Activated CD4-positive, alpha-beta T cell treated with anti-CD3 and anti-CD28 coated beads, Interleukin-2, amount 50 U/mL, for 16 hours (primary cell): ENCODE data around the gene ZNF554.
A peak's percentile ranks its signal among the peaks of the same experiment; 100 is the strongest.

Source experiments
- DNase-seq: peaks from one replicate; pipeline ENCODE4 v3.0.0-alpha.2; 2020

ZNF554 gene

DNA sequence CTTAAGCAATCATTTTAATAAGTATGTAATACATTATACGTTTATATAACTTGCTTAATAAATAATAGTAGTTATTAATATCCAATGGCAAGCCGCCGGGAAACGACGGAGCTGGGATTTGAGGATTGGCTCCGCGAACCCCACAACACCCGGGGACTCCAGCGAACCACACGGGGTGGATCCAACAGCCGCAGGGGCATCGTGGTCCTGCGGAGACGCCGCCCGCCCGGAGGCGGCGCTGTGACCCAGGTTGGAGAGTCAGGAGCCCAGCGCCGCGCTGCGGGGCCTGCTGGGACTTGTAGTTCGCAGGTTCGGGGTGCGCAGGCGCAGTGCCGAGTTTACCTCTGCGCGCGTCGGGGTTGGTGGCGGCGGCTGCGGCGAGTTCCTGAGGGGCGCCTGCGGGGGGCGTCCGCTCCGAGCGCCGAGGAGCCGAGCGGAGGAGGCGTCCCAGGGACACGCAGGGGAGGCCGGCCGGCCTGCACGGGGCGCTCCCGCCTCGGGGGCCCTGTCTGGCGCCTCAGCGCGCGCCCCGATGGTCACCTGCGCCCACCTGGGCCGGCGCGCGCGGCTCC is at the start of gene ZNF554:
TSS of gene ZNF554 (plus strand) at position 329 of the 572 bp plus-strand sequence. CDS start at position 533, 204 bp downstream.
- peak; percentile 97 for DNase-seq

DNA sequence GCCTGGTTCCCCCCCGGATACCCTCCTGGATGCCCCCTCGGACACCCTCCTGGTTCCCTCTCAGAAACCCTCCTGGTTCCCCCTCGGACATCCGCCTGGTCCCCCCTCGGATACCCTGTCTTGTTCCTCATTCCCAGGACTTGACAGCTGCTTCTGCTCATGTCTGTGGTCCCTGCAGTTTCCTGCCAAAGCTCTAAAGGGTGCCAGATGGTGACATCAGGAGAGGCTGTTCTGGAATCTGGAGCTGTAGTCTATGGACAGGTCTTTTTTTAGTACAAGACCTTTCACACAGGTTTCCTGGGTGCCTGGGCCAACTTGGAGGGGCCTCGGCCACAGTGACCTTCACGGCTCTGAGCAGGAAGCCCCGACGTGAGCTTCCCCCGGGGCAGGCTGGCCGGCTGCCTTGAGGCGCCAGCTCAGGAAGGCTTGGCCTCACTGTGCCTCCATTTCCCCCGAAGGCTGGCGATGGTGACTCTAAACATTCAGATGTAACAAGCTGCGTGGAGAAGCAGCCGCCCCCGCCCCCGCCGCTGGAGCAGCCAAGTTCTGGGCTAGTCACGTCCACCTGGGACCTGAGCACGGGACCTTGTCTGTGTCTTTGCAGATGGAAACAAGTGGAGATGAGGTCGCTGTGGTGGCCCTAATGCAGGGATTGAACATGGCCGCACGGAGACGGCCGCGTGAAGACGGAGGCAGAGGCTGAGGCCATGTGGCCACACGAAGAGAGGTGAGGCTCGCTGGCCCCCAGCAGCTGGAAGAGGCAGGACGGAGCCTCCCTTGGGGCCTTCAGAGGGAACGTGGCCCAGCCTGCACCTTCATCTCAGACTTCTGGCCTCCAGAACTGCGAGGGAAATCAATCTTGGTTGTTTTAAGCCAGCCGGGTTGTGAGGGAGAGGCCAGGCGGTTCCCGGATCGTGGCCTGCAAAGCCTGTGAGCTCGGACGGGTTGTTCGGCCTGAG is 49.3 kb upstream of the ZNF554 start:
- no peak for DNase-seq

DNA sequence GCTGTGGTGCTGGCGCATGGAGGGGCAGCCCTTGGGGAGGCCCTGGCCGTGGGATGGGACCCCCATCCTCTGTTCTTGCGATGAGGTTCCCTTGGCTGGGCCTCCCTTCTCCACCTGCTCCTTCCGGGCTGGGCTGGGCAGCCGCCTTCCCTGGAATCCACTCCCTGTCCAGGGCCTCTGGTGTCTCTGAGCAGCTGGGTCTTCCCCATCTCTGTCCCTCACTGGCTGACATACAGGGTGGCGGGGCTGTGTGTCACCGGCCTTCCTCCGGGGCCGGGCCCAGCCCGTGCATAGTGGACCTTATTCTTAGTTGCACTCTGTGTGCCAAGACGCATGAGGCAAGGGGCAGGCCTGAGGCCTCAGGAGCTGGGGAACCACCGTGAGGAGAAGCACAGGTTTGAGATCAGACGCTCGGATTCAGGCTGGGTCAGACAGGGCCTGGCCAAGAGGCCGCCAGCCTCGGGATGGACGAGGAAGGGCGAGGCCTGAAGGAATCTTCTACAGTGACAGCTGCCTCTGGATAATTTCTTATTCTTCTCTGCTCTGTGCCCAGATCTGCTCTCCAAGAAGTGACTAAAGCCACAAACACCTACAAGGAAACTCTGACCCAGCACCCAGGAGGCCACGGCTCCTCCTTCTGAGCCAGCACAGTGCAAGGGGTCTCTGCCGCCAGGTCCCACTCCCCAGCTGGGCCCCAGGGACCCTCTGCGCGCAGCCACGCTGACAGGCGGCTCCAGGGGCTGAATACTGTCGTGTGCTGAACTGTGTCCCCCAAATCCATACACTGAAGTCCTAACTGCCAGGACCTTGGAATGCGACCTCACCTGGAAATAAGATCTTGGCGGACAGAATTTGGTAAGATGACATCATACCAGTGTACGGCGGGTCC is 47.6 kb upstream of the ZNF554 start:
- no peak for DNase-seq

DNA sequence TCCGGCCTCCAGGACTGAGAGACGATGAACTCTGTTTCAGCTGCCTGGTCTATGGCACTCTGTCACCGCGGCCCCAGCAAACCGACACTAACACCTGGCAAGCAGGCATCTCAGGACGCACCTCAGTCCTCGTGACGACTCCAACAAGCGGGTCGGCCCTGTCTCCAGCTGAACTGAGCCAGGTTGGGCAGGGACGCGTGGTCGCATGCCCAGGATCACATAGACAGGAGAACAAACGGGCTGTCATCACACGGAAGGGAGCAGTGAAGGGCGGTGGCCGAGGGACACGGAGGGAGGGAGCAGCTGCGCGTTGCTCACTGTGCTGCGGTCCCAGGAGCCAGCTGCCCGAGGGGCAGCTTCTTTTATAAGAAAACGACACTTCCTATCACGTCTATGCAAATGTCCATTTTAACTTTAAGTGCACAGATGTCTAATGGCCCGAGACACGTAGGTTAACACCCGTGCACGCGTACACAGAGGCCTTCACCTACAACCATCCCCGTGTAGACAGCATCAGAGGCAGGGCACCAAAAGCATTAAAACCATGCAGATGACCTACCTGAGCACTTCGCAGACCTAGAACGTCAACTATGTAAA is 45.5 kb upstream of the ZNF554 start:
- DNase-seq, result no peak

DNA sequence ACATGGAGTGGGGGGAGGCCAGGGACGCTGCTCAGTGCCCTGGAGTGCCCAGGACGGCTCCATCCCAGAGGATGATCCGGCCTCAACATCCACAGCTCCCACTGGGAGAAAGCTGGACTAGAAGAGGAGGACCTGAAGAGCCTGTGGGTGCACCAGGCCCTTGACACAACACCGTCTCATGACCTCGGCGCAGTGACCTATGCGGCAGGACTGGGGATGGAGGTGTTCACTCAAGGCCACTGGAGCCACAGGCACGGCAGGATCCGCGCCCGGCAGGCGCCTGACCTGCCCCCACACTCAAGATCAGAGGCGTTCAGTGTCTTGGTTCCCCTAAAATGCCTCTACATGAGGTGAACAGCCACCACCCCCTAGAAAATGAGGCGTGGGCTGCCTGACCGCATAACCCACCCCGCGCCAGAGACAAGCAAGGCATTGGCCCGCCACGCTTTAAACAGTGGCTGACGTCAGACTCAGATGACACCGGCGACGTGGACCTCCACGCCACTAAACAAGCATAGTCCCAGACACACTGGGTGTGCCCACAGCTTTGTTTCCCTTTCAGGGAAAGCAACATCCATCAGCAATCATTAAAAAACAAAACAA is 44.6 kb upstream of the ZNF554 start:
- no peak for DNase-seq

DNA sequence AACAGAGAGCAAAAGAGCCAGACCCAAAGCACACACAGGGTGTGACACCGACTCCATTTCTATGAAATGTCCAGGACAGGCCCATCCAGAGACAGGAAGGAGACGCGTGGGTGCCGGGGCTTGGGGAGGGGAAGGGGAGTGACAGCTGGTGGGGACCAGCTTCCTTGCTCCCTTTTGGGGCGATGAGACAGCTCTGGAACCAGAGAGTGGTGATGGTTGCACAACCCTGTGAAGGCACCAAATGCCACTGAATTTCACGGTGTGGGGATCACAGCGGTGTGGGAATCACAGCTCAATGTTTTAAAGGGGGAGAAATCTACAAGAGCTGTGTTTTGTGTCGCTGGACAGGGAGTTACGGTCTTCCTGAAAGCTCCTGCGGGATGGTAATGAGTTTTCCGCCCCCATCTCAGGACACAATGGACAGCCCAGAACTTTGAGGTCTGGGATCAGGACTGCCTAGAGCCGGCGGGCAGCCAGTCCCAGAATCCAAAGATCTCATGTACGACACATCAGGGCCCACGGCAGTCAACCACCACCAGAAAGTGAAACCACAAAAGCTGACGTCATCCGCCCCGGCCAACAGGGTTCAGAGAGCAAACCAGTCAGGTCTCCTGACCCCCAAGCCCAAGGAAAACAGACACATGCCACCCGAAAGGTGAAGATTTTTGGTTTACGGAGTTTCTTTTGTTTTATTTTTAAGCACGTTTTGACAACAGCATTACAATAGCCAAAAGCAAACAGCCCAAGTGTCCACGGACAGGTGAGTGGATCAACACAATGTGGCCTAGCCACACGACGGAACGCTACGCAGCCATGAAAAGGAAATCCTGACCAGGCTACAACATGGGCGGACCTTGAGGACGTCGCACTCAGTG is 43.9 kb upstream of the ZNF554 start:
- DNase-seq, result peak; percentile 77

DNA sequence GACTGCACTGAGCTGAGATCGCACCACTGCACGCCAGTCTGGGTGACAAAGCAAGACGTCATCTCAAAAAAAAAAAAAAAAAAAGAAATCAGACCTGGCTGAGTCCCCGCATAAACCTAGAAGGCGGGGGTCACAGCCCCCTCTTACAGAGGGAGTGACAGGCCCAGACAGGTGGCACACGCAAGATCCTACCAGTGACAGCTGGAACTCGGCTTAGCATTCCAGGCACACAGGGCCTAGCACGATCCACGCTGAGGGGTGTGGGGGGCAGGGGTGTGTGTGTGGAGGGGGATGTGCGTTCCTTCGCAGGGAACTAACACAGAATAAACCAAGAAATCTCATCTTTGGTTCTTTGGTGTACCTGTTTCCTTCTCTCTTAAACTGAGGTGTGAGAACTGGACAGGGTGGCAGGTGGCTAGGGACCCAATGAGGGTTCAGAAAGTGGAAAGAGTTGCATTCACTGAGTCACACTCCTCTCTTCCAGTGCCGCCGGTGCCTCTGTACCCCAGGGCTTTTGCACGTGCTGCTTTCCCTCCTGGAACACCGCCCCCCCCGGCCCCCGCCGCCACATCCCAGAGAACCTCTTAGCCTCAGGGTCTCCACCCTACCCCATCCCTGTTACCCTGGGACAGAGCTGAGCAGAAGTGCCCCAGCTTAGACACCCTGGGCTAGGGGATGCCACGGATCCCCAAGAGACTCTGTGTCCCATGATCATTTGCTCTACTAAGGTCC is 41.5 kb upstream of the ZNF554 start:
- DNase-seq, result no peak

DNA sequence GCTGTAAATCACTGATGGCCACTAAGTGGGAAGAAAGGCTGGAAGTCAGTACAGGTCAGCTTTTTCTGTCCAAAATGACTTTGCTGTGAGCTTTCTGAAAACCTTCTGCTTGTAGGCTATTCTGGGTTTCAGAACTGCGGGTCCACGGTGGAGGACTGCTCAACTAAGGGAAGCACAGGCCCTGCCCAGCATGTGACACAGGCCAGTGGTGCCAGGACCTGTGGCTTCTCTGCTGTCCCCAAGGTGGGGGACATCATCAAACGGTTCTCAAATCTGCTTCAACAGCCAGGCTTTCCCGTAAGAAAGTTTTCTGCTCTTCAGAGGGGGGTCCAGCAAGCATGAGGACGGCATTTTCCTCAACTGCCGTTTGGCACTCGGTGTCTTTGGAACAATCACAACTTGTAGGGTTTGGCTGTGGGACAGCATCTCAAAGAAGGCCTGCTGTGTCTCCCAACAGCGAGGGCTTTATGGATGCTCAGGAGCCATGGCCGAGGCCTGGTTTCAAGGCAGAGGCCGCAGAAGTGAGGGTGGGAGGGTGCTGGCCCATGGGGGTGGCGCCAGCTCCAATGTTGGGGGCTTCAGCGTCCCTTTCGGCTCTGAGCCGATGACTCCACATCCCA is 40.4 kb upstream of the ZNF554 start:
- no peak for DNase-seq

DNA sequence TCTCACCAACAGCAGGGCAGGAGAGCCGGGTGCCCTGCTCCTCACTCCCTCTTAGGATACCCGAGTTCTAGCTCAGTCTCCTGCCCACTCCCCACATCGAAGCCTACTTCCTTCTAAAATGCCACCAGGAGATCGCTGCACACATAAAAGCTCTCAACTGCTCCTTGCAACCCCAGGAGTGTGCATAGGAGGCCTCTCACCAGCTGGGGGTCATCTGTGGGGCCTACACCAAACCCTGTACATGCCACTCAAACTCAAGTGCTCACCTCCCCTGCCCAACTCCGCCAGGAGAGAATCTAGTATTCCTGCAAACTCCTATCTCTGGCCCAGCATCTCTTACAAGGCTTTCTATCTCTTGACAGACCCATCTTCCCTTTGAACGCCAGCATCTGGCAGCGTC is 39.4 kb upstream of the ZNF554 start:
- DNase-seq, result no peak

DNA sequence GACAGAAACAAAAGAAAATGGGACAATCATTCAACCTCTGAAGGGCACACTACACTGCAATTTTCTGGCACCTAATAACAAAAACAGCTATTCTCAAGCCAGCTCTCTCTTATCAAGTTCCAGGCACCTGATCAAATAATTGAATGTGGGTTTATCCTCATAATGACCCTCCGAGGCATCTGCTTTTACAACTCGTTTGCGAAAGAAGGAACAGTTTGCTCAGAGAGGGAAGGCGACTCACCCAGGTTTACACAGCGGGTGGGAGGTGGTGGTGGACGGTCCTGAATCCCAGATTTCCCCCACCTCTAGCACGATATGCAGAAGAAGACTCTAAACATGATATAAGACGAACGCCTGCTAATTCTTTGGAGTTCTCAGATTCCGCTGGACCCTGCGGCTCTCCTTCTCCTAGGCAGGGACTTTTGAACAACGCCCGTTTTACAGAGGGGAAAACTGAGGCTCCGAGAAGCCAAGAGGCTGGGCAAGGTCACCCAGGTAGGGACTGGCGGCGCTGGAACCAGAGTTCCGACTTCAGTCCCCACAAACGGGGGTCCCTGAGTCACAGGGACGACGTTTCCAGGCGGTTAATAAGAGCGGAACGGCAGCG is 37.2 kb upstream of the ZNF554 start:
- no peak for DNase-seq

DNA sequence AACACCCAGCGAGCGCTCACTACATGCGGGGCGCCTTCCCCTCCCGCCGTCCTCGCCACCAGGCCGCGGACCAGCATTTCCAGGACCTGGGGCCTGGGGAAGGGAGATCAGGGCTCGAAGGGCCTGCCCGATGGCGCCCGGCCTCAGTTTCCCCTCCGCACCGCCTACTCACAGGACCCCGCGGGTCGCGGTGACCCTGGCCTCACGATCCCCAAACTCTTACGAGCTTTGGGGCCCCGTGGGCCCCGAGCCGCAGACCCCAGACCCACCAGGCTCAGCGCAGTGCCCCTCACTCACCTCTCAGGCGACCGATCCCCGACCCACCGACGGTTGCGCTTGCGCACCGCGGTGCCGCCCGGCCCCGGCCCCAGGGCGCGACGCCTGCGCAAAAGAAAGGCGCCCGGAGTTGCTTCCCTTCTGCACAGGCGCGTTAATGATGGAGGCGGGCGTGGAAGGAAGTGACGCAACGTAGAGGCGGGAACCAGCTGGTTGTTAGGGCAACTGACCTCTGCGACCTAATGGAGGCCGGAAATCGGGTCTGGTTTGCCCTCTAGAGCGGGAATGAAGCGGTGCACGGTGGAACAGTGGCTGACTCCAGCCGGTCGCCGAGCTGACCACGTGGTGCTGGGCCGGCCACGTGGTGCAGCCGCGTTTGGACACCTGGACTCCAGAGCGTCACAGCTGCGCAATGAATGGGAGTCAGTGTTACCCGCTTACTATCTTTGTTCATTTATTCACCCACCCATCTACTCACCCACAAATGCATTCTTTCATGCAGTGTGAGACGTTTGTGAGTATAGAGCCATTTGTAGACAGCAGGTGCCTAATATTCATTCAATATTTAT is 36.5 kb upstream of the ZNF554 start, which contains the start of gene SGTA:
TSS of gene SGTA (minus strand) at position 338 of the 845 bp plus-strand sequence. CDS start 14,205 bp downstream, outside the sequence.
- peak; percentile 99 for DNase-seq

DNA sequence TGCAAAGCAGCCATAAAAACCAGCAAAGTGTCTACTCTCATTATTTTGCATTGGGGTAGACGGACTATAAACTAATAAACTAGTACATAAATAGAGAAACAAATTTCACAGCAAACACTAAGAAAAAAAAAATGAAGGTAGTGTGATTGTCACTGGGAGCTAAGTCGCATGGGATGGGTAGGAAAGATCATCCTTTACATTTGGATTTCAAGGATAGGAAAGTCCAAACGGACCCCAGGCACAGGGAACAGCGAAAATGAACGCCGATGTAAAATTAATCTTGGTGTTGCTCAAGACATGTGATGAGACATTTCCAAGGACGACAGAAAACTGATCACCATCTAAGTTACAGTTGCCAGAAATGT is 35.9 kb upstream of the ZNF554 start:
- no peak for DNase-seq

DNA sequence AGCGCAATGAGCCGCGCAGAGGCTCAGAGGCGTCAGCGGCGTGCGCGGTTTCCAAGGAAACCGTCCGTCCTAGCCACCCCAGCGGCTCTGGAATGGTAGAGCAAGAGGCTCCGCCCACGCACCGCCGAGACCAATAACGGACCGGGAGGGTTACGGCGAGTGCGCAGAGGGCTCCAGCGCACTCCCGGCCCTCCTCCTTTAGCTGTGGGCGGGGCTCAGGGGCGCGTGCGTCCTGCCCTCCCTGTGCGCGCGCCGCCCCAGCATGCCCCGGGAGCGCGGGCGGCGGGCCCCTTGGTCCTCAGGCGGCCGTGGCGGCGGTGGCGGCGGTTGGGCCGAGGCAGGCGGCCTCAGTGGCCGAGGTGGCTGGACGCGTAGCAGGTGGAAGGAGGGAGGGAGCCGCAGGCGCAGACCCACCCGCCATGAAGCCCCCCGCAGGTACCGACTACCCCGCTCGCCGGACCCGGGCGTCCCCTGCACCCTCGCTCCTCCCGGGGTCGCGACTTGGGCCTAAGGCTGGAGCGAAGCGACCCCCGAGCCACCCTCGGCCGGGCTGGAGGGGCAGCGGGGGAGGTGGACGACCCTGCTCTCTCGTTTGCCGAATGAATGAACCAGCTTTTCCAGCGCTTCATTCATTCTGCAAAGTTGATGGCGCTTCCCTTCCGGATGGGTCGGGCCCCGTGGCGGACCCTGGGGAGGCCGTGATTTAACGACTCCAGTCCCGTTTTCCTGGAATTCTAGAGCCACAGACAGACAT is 34.2 kb upstream of the ZNF554 start, which contains the start of gene THOP1:
TSS of gene THOP1 (plus strand) at position 260 of the 754 bp plus-strand sequence. CDS start at position 420, 160 bp downstream.
- DNase-seq, result peak; percentile 99

DNA sequence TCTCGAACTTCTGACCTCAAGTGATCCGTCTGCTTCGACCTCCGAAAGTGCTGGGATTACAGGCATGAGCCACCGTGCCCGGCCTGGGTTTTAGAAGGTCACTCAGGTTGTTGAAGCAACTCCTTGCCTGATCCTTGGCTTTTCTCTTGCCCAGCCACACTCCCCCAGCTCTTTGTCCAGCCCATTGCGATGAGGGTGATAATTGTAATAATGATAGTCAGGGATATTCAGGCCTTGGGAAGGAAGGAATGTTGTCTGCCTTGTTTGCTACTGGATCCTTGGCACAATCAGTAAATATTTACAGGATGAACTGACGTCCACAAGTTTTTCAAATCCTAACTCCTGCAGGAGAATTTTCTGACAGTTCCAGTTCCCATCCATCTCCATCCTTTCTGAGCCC is 32.6 kb upstream of the ZNF554 start:
- DNase-seq, result no peak

DNA sequence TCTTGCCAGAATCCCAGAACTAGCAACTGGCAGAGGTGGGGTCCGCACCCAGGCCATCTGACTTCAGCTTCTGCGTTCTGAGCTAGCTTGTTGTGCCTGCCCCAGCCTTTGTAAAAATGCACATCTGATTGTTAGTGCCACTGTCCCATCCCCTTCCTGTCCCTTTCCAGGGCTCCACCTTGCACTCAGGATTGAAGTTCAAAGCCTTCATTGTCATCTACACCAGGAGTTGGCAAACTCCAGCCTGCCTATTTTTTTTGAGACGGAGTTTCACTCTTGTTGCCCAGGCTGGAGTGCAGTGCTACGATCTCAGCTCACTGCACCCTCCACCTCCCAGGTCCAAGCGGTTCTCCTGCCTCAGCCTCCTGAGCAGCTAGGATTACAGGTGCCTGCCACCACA is 31.4 kb upstream of the ZNF554 start:
- DNase-seq, result no peak

DNA sequence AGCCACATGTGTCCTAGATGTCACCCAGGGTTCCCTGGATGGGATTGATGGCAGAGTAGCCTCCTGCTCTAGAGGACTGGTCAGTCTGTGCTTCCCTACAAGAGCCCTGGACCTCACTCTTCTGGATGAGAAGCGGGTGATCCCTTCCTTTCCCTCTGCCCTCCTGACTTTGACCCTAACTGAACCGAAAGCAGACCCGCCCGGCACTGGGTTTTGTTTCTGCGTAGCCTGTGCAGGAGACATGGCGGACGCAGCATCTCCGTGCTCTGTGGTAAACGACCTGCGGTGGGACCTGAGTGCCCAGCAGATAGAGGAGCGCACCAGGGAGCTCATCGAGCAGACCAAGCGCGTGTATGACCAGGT is 29.5 kb upstream of the ZNF554 start:
- DNase-seq, result no peak

DNA sequence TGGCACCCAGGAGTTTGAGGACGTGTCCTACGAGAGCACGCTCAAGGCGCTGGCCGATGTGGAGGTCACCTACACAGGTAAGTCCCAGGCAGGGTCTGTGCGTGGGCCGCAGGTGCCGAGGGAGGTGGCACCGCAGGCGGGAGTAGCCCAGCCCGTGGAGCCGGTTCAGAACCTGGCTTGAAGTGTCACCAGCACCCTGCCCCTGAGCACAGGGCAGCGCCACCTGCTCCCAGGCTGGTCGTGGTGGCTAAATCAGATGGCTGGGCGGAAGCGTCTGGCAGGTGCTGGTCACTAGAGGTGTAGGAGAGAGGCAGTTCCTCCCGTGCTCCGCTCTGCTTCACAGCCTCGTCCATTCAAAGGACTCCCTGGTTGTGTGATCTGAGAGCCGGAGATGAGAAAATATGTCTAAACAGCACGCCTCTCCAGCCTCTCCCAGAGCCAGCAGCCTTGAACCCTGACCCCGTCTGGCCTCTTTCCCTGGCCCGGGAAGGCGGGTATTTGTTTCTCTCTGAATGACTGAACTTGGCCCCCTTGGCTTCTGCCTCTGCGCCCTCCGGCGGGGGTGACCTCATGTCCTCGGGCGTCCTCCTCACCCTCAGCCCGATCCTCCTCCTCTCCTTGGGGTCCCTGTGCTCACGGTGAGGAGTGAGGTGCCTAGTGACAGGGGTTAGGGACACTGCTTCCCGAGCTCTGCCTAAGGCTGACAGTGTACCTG is 29.0 kb upstream of the ZNF554 start:
- DNase-seq, result no peak
